Neutrophil (primary cell): ENCODE data around the gene DSN1.

Experiments
- H3K27ac ChIP-seq: fragments of 200-600 bp; sonication (generic); 2 replicates; pipeline ENCODE4 v1.5.1; 2016; ENCODE audit warnings: mild to moderate bottlenecking, moderate library complexity
- H3K27me3 ChIP-seq: fragments of 200-600 bp; sonication (generic); 2 replicates; pipeline ENCODE4 v1.6.0; 2016; ENCODE audit warnings: mild to moderate bottlenecking
- H3K36me3 ChIP-seq: fragments of 200-600 bp; sonication (generic); 2 replicates; pipeline ENCODE4 v1.5.1; 2017
- H3K4me1 ChIP-seq, 2 experiments: fragments of 200-600 bp in 1 of 2; sonication (generic) in 1 of 2; 1 replicate in 1 of 2; 2 replicates in 1 of 2; pipeline versions ENCODE4 v1.5.1 to v1.6.1; 2013 to 2016; ENCODE audit warnings: low read depth in 1 of 2, low read length in 1 of 2, mild to moderate bottlenecking in 1 of 2, moderate library complexity in 1 of 2; ENCODE audit not compliant: control insufficient read depth in 1 of 2, insufficient read depth in 1 of 2
- H3K4me3 ChIP-seq, 2 experiments: fragments of 200-600 bp in 1 of 2; sonication (generic) in 1 of 2; 1 replicate in 1 of 2; 2 replicates in 1 of 2; pipeline ENCODE4 v1.5.1; 2013 to 2016; ENCODE audit warnings: low read depth in 1 of 2, low read length in 1 of 2, mild to moderate bottlenecking in 1 of 2, moderate library complexity in 1 of 2
- H3K9me3 ChIP-seq: fragments of 200-600 bp; sonication (generic); 2 replicates; pipeline ENCODE4 v1.5.1; 2016
- CTCF ChIP-seq: fragments of 200-600 bp; sonication (generic); IDR thresholded peaks from 2 replicates; pipeline ENCODE4 v1.5.1; 2016; ENCODE audit warnings: antibody characterized with exemption

Gene DSN1

GRCh38 chr20:36720510-36720909 is 53.1 kb downstream of the DSN1 start:
- H3K4me1 ChIP-seq, result no peaks in the 10 kb centered on the region
- no peaks in the 10 kb centered on the region for H3K36me3 ChIP-seq
- no peaks in the 10 kb centered on the region for H3K27me3 ChIP-seq
- TF ChIP-seq CTCF, result no peak
- no peaks in the 10 kb centered on the region for H3K9me3 ChIP-seq
- H3K4me3 ChIP-seq, result no peak overlapping the region
- no peak overlapping the region for H3K27ac ChIP-seq

- Histone ChIP-seq H3K36me3 (no peaks in the 10 kb centered on the region), H3K27ac (no peak overlapping the region), H3K4me3 (no peak overlapping the region), H3K9me3 (no peaks in the 10 kb centered on the region), H3K27me3 (no peaks in the 10 kb centered on the region), H3K4me1 (no peaks in the 10 kb centered on the region)
- TF ChIP-seq CTCF, result no peak
These were observed 55.9 kb downstream of the DSN1 start for GRCh38 chr20:36717657-36718056.

- H3K4me3 ChIP-seq, result no peak overlapping the region
- no peaks in the 10 kb centered on the region for H3K9me3 ChIP-seq
- TF ChIP-seq CTCF, result no peak
- H3K36me3 ChIP-seq, result no peaks in the 10 kb centered on the region
- H3K4me1 ChIP-seq, result no peaks in the 10 kb centered on the region
- H3K27ac ChIP-seq, result no peak overlapping the region
- H3K27me3 ChIP-seq, result no peaks in the 10 kb centered on the region
These were observed 56.5 kb downstream of the DSN1 start for GRCh38 chr20:36717021-36717420.

GRCh38 chr20:36712775-36713174 is 60.8 kb downstream of the DSN1 start:
- Histone ChIP-seq H3K4me1 (no peaks in the 10 kb centered on the region), H3K27ac (no peak overlapping the region), H3K9me3 (no peaks in the 10 kb centered on the region), H3K36me3 (no peaks in the 10 kb centered on the region), H3K27me3 (no peaks in the 10 kb centered on the region), H3K4me3 (no peak overlapping the region)
- TF ChIP-seq CTCF, result no peak

GRCh38 chr20:36709126-36709525 is 64.4 kb downstream of the DSN1 start:
- H3K4me1 ChIP-seq, result no peaks in the 10 kb centered on the region
- peaks cover 3% of the 10 kb centered on the region for H3K36me3 ChIP-seq
- TF ChIP-seq CTCF, result no peak
- no peak overlapping the region for H3K4me3 ChIP-seq
- H3K9me3 ChIP-seq, result no peaks in the 10 kb centered on the region
- H3K27me3 ChIP-seq, result no peaks in the 10 kb centered on the region
- no peak overlapping the region for H3K27ac ChIP-seq

- Histone ChIP-seq H3K4me3 (no peak overlapping the region), H3K36me3 (peaks cover 3% of the 10 kb centered on the region), H3K4me1 (no peaks in the 10 kb centered on the region), H3K27ac (no peak overlapping the region), H3K27me3 (no peaks in the 10 kb centered on the region), H3K9me3 (no peaks in the 10 kb centered on the region)
- no peak for TF ChIP-seq CTCF
These were observed 70.0 kb downstream of the DSN1 start for GRCh38 chr20:36703530-36703929.
